ENCODE data around the gene CDH23. TPM values are rescaled to one million over a fixed set of nuclear protein-coding genes. Genes with fewer than 3 reads are reported as not detected.

Gene CDH23
- total RNA-seq, 4 donors from 2014 or later: 7.1 to 56.2 (median 25.4) TPM

- no peak overlapping the region for H3K4me3 ChIP-seq
- intact Hi-C loops (cut with DNase I; ENCODE audit: low total_unique reads): no loop called here
- no peak for DNase-seq
- H3K27me3 ChIP-seq: no peaks in the 10 kb centered on the region
- H3K36me3 ChIP-seq: no peaks in the 10 kb centered on the region
- TF ChIP-seq POLR2A (IDR thresholded peaks at IDR 0.05) (no peak), CTCF (IDR thresholded peaks at IDR 0.05) (no peak)
- H3K27ac ChIP-seq: no peak overlapping the region
- no peaks in the 10 kb centered on the region for H3K4me1 ChIP-seq
- no peaks in the 10 kb centered on the region for H3K9me3 ChIP-seq
These were observed 428.5 kb downstream of the CDH23 start for GRCh38 chr10:71825217-71825616.

- Histone ChIP-seq H3K9me3 (no peaks in the 10 kb centered on the region), H3K36me3 (no peaks in the 10 kb centered on the region), H3K4me1 (no peaks in the 10 kb centered on the region), H3K4me3 (no peak overlapping the region), H3K27ac (no peak overlapping the region), H3K27me3 (no peaks in the 10 kb centered on the region)
- no peak for TF ChIP-seq CTCF (IDR thresholded peaks at IDR 0.05)
- TF ChIP-seq POLR2A (IDR thresholded peaks at IDR 0.05): no peak
- intact Hi-C loops (cut with DNase I; ENCODE audit: low total_unique reads): no loop called here
- no peak for DNase-seq
These were observed 431.1 kb downstream of the CDH23 start for GRCh38 chr10:71827852-71828251.

GRCh38 chr10:71828702-71829101 lies 432.0 kb downstream of the CDH23 start:
- no peaks in the 10 kb centered on the region for H3K4me1 ChIP-seq
- no peak overlapping the region for H3K4me3 ChIP-seq
- no peak overlapping the region for H3K27ac ChIP-seq
- H3K36me3 ChIP-seq: no peaks in the 10 kb centered on the region
- H3K9me3 ChIP-seq: no peaks in the 10 kb centered on the region
- intact Hi-C loops (cut with DNase I; ENCODE audit: low total_unique reads): no loop called here
- no peak for TF ChIP-seq POLR2A (IDR thresholded peaks at IDR 0.05)
- TF ChIP-seq CTCF (IDR thresholded peaks at IDR 0.05): no peak
- no peaks in the 10 kb centered on the region for H3K27me3 ChIP-seq
- no peak for DNase-seq

GRCh38 chr10:71829171-71829570 lies 432.5 kb downstream of the CDH23 start:
- Histone ChIP-seq H3K9me3 (no peaks in the 10 kb centered on the region), H3K4me3 (no peak overlapping the region), H3K36me3 (no peaks in the 10 kb centered on the region), H3K27ac (no peak overlapping the region), H3K4me1 (no peaks in the 10 kb centered on the region), H3K27me3 (no peaks in the 10 kb centered on the region)
- no peak for TF ChIP-seq POLR2A (IDR thresholded peaks at IDR 0.05)
- no peak for TF ChIP-seq CTCF (IDR thresholded peaks at IDR 0.05)
- intact Hi-C loops (cut with DNase I; ENCODE audit: low total_unique reads): no loop called here
- no peak for DNase-seq

- Histone ChIP-seq H3K9me3 (no peaks in the 10 kb centered on the region), H3K27ac (no peak overlapping the region), H3K27me3 (no peaks in the 10 kb centered on the region), H3K4me3 (no peak overlapping the region), H3K4me1 (no peaks in the 10 kb centered on the region), H3K36me3 (no peaks in the 10 kb centered on the region)
- TF ChIP-seq POLR2A (IDR thresholded peaks at IDR 0.05) (no peak), CTCF (IDR thresholded peaks at IDR 0.05) (no peak)
- no peak for DNase-seq
- intact Hi-C loops (cut with DNase I; ENCODE audit: low total_unique reads): loop anchor here (10.0 kb wide), 1 partner anchor 65 kb away; no protein-coding TSS in a partner anchor
These were observed 433.2 kb downstream of the CDH23 start for GRCh38 chr10:71829896-71830295.

Measured in uterus (tissue), 4 donors.